ENCODE measurements around the gene NOC3L. TPM values are rescaled to one million over a fixed set of nuclear protein-coding genes. Genes with fewer than 3 reads are reported as not detected.

Gene NOC3L
- total RNA-seq, 1 experiment from 2014 or later, result 39.0 TPM

DNA sequence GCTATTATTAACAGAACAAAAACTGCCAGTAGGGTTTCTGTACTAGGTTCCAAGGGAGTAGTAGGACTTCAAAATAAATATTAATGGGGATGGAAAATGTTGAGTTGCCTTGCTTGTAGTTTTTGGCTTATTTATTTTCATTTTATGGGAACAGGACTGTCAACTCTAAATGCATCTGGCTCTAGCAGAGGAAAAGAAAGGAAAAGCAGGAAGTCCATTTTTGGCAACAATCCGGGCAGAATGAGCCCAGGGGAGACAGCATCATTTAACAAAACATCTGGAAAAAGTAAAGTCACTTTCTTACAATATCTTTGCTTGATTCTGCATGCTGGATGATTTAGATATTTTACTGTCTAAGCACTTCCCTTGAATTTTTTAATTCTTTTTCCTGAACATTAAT, 69.4 kb downstream of the NOC3L start:
- BruUV-seq (replicated peaks), result no TSS peak
- no peaks in the 10 kb centered on the region for H3K27me3 Mint-ChIP-seq (ENCODE audit: insufficient read depth, unreplicated experiment)
- DNase-seq (ENCODE audit: unreplicated experiment), result no peak
- intact Hi-C loops (cut with micrococcal nuclease), result no loop called here
- H3K36me3 Mint-ChIP-seq (ENCODE audit: insufficient read depth, unreplicated experiment), result no peaks in the 10 kb centered on the region
- TF ChIP-seq, protein P1, sequence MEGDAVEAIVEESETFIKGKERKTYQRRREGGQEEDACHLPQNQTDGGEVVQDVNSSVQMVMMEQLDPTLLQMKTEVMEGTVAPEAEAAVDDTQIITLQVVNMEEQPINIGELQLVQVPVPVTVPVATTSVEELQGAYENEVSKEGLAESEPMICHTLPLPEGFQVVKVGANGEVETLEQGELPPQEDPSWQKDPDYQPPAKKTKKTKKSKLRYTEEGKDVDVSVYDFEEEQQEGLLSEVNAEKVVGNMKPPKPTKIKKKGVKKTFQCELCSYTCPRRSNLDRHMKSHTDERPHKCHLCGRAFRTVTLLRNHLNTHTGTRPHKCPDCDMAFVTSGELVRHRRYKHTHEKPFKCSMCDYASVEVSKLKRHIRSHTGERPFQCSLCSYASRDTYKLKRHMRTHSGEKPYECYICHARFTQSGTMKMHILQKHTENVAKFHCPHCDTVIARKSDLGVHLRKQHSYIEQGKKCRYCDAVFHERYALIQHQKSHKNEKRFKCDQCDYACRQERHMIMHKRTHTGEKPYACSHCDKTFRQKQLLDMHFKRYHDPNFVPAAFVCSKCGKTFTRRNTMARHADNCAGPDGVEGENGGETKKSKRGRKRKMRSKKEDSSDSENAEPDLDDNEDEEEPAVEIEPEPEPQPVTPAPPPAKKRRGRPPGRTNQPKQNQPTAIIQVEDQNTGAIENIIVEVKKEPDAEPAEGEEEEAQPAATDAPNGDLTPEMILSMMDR (IDR thresholded peaks at IDR 0.05; ENCODE audit: unreplicated experiment), result no peak
- ChIA-PET CTCF (interaction anchor here (1.2 kb wide), 1 partner anchor 377 kb away, joined by 3 read pairs; no protein-coding TSS in a partner anchor), POLR2A (no interaction called here)
- H3K27ac Mint-ChIP-seq (ENCODE audit: low read depth, unreplicated experiment), result no peak overlapping the region
- no peaks in the 10 kb centered on the region for H3K4me1 Mint-ChIP-seq (ENCODE audit: insufficient read depth, unreplicated experiment)
- no peak overlapping the region for H3K4me3 Mint-ChIP-seq (ENCODE audit: unreplicated experiment)
- H3K9me3 Mint-ChIP-seq (ENCODE audit: unreplicated experiment), result no peaks in the 10 kb centered on the region

DNA sequence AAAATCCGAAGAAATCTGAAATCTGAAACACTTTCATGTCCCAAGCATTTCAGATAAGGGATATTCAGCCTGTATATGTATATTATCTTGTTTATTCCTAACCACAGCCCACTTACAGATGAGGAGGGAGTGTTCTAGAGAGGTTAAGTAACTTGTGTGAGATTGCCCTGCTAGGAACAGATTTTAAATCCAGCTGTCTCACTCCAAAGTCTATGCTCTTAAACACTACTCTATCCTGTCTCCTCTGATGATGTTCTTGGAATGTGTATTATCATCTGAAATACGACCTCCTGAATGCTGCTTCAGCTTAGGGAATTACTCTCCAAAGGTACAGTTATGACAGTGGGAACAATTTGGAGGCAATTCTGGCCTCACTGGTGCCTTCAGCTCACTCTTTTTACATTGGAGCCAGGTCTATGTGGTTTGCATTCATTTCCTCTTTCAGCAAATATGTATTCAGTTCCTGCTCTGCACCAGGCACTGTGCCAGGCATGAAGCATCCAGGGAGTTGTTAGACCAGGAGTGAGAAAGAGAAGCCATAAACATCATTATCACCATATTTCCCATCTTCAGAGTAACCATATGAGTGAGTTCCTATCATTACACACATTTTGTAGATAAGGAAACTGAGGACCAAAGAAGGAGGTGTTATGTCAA, 70.2 kb downstream of the NOC3L start:
- Mint-ChIP-seq H3K4me1 (ENCODE audit: insufficient read depth, unreplicated experiment) (no peaks in the 10 kb centered on the region), H3K36me3 (ENCODE audit: insufficient read depth, unreplicated experiment) (no peaks in the 10 kb centered on the region), H3K4me3 (ENCODE audit: unreplicated experiment) (no peak overlapping the region), H3K27ac (ENCODE audit: low read depth, unreplicated experiment) (no peak overlapping the region), H3K9me3 (ENCODE audit: unreplicated experiment) (no peaks in the 10 kb centered on the region), H3K27me3 (ENCODE audit: insufficient read depth, unreplicated experiment) (no peaks in the 10 kb centered on the region)
- ChIA-PET POLR2A (no interaction called here), CTCF (interaction anchor here (1.2 kb wide), 1 partner anchor 377 kb away, joined by 3 read pairs; no protein-coding TSS in a partner anchor)
- TF ChIP-seq, protein P1 (IDR thresholded peaks at IDR 0.05; ENCODE audit: unreplicated experiment), result no peak
- DNase-seq (ENCODE audit: unreplicated experiment), result peak; percentile 17
- BruUV-seq (replicated peaks), result no TSS peak
- intact Hi-C loops (cut with micrococcal nuclease), result no loop called here

DNA sequence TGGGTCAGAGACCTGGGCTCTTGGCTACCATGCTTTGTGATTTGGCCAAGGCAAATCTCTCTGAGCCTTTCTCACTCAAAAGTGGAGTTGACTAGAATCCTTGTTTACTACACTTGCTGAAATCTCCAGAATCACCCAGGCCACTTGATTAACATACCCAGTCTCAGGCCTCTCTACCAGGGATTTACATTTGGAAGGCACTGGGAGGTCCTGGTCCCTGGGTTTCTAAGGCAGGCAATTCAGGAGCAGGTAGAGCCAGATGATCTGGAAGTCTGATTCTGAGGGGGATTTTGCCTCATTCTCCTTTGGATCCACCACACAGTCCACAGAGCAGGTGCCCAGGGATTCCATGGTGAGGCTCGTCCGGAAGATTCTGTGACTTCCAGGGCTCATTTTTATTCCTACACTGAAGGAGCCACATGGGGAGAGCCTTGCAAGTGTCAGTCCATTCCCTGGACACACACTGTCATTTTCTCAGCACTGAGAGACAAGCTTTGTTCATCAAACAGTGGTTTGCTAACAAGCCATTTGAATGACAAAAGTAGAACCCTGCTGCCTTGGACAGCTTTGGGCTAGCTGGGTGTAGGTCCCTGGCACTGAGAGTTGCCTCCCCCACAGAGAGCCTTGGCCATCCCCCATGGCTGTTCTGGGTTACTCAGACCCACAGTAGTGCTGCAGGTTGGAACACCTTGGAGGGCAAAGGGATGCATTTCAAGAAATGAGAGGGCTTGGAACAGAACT, 74.2 kb downstream of the NOC3L start:
- Mint-ChIP-seq H3K36me3 (ENCODE audit: insufficient read depth, unreplicated experiment) (no peaks in the 10 kb centered on the region), H3K4me3 (ENCODE audit: unreplicated experiment) (no peak overlapping the region), H3K27me3 (ENCODE audit: insufficient read depth, unreplicated experiment) (no peaks in the 10 kb centered on the region), H3K4me1 (ENCODE audit: insufficient read depth, unreplicated experiment) (no peaks in the 10 kb centered on the region), H3K9me3 (ENCODE audit: unreplicated experiment) (no peaks in the 10 kb centered on the region), H3K27ac (ENCODE audit: low read depth, unreplicated experiment) (no peak overlapping the region)
- TF ChIP-seq, protein P1 (IDR thresholded peaks at IDR 0.05; ENCODE audit: unreplicated experiment), result no peak
- intact Hi-C loops (cut with micrococcal nuclease), result no loop called here
- ChIA-PET POLR2A (interaction anchor here (1.3 kb wide), 1 partner anchor 13 kb away, joined by 3 read pairs; no protein-coding TSS in a partner anchor), CTCF (interaction anchor here (0.6 to 1.3 kb wide), 4 partner anchors 8 to 372 kb away, joined by 3 to 6 read pairs (median 4); no protein-coding TSS in a partner anchor)
- no TSS peak for BruUV-seq (replicated peaks)
- DNase-seq (ENCODE audit: unreplicated experiment), result no peak

DNA sequence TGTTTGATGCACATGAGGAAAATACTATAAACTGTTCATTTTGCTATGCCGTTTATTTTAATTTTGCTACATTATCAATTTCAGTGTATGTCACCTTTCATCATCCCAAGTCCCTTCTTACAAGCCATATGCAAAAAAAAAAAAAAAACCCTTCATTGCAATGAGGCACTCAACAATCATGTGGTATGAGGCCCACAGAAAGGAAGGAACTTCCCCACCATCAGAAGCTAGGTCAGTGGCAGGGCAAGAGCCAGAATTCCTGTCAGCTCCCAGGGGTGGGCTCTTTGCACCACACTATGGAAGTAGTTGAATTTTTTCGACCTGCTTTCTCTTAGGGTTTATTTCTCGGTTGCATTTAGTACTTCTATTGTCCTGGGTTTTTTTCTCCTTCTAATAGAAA, 75.4 kb downstream of the NOC3L start:
- intact Hi-C loops (cut with micrococcal nuclease), result no loop called here
- TF ChIP-seq, protein P1 (IDR thresholded peaks at IDR 0.05; ENCODE audit: unreplicated experiment), result no peak
- no peaks in the 10 kb centered on the region for H3K9me3 Mint-ChIP-seq (ENCODE audit: unreplicated experiment)
- POLR2A ChIA-PET, result interaction anchor here (0.6 kb wide), 1 partner anchor 966 kb away, joined by 6 read pairs; no protein-coding TSS in a partner anchor
- H3K27ac Mint-ChIP-seq (ENCODE audit: low read depth, unreplicated experiment), result no peak overlapping the region
- BruUV-seq (replicated peaks), result no TSS peak
- H3K4me3 Mint-ChIP-seq (ENCODE audit: unreplicated experiment), result no peak overlapping the region
- no peaks in the 10 kb centered on the region for H3K27me3 Mint-ChIP-seq (ENCODE audit: insufficient read depth, unreplicated experiment)
- no peaks in the 10 kb centered on the region for H3K36me3 Mint-ChIP-seq (ENCODE audit: insufficient read depth, unreplicated experiment)
- no peak for DNase-seq (ENCODE audit: unreplicated experiment)
- peaks cover 5% of the 10 kb centered on the region for H3K4me1 Mint-ChIP-seq (ENCODE audit: insufficient read depth, unreplicated experiment)
- CTCF ChIA-PET, result interaction anchor here (0.7 to 1.2 kb wide), 4 partner anchors 8 to 472 kb away, joined by 3 to 5 read pairs (median 4); no protein-coding TSS in a partner anchor
